GM12891 (cell line): Measurements from ENCODE around the gene CERS6.

ENCODE experiments used
- POLR2A ChIP-seq: IDR thresholded peaks from 2 replicates; pipeline ENCODE4 v1.6.1; 2011; ENCODE audit warnings: low read depth, low read length, control low read depth
- POLR2AphosphoS5 ChIP-seq: IDR thresholded peaks from 2 replicates; pipeline ENCODE4 v1.6.1; 2011; ENCODE audit warnings: low read depth, low read length, control low read depth

DNA sequence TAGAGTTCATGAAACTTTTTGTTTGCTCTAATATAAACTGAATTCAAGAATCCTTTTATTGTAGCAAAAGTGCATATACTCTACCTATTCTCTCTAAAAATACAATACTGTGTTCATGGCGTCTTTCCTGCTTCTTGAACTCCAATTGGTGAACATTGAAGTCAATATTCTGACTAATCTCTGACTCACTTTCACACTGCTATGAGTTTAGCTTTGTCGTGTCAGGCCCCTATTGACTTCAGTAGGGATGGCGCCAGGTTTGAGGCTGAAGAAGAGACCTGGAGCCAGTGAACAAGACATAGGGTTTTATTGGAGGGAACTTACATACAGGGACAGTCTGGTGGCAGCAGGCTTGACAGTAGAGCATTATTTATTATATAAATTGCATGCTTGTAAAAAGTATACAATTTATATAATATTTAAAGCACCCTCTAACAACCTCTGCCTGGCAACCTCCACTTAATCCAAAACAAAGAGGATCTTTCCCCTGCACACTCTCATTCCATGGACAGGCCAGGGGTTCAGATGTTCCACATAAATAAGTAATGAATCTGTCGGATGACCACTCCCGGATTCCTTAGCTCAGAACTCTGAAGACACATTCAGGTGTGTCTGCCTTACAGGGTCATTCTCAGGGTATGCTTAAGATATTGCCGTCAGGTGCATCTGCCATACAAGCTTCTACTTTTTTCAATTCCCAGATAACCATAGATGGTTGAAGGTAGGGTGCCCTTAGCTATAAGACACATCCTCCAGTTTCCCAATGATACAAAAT lies 141.0 kb downstream of the CERS6 start:
- no peak for TF ChIP-seq POLR2A
- no peak for TF ChIP-seq POLR2AphosphoS5
